AG08396 (cell line): ENCODE results near the gene MT1A.

ENCODE experiments used
- DNase-seq: peaks from one replicate; pipeline ENCODE4 v3.0.0; 2012; ENCODE audit warnings: low spot score, mixed read lengths

The MT1A gene

GRCh38 chr16:56637814-56638750 is at the start of gene MT1A:
Gene MT1A, plus strand, starts transcription at chr16:56638666. Its CDS starts 73 bp downstream, at chr16:56638739.
- DNase-seq = peak; percentile 81

GRCh38 chr16:56588781-56589140 is 49.7 kb upstream of the MT1A start:
- DNase-seq = no peak

- no peak for DNase-seq
These were observed 49.1 kb upstream of the MT1A start, which contains the start of gene MT3 for GRCh38 chr16:56589141-56590039. Gene MT3, plus strand, starts transcription at chr16:56589528. Its CDS starts 63 bp downstream, at chr16:56589591.

GRCh38 chr16:56591377-56592060 is 46.9 kb upstream of the MT1A start:
- no peak for DNase-seq

- DNase-seq = no peak
These were observed 44.7 kb upstream of the MT1A start for GRCh38 chr16:56593573-56594291.

GRCh38 chr16:56594292-56594619 is 44.2 kb upstream of the MT1A start:
- DNase-seq = no peak

- DNase-seq = peak; percentile 70
These were observed 38.0 kb upstream of the MT1A start for GRCh38 chr16:56600398-56600999.

GRCh38 chr16:56601325-56601724 is 37.1 kb upstream of the MT1A start:
- DNase-seq = no peak

GRCh38 chr16:56603589-56603988 is 34.9 kb upstream of the MT1A start:
- DNase-seq = peak; percentile 35

- DNase-seq = no peak
These were observed 33.5 kb upstream of the MT1A start for GRCh38 chr16:56604966-56605365.

- no peak for DNase-seq
These were observed 33.0 kb upstream of the MT1A start for GRCh38 chr16:56605475-56605874.

- DNase-seq = peak; percentile 61
These were observed 32.4 kb upstream of the MT1A start for GRCh38 chr16:56606071-56606475.

- DNase-seq = peak; percentile 76
These were observed 31.9 kb upstream of the MT1A start for GRCh38 chr16:56606476-56607108.

- DNase-seq = peak; percentile 87
These were observed 31.3 kb upstream of the MT1A start for GRCh38 chr16:56607109-56607618.

- no peak for DNase-seq
These were observed 30.8 kb upstream of the MT1A start for GRCh38 chr16:56607675-56608042.

- DNase-seq = peak; percentile 93
These were observed 30.2 kb upstream of the MT1A start, which contains the start of gene MT2A for GRCh38 chr16:56608043-56608875. Gene MT2A, plus strand, starts transcription at chr16:56608584. Its CDS starts 72 bp downstream, at chr16:56608656.

- DNase-seq = no peak
These were observed 29.5 kb upstream of the MT1A start for GRCh38 chr16:56608876-56609462.

GRCh38 chr16:56609463-56609921 is 29.0 kb upstream of the MT1A start:
- peak; percentile 67 for DNase-seq
